ENCODE data around the gene COBL.

COBL gene, protein sequence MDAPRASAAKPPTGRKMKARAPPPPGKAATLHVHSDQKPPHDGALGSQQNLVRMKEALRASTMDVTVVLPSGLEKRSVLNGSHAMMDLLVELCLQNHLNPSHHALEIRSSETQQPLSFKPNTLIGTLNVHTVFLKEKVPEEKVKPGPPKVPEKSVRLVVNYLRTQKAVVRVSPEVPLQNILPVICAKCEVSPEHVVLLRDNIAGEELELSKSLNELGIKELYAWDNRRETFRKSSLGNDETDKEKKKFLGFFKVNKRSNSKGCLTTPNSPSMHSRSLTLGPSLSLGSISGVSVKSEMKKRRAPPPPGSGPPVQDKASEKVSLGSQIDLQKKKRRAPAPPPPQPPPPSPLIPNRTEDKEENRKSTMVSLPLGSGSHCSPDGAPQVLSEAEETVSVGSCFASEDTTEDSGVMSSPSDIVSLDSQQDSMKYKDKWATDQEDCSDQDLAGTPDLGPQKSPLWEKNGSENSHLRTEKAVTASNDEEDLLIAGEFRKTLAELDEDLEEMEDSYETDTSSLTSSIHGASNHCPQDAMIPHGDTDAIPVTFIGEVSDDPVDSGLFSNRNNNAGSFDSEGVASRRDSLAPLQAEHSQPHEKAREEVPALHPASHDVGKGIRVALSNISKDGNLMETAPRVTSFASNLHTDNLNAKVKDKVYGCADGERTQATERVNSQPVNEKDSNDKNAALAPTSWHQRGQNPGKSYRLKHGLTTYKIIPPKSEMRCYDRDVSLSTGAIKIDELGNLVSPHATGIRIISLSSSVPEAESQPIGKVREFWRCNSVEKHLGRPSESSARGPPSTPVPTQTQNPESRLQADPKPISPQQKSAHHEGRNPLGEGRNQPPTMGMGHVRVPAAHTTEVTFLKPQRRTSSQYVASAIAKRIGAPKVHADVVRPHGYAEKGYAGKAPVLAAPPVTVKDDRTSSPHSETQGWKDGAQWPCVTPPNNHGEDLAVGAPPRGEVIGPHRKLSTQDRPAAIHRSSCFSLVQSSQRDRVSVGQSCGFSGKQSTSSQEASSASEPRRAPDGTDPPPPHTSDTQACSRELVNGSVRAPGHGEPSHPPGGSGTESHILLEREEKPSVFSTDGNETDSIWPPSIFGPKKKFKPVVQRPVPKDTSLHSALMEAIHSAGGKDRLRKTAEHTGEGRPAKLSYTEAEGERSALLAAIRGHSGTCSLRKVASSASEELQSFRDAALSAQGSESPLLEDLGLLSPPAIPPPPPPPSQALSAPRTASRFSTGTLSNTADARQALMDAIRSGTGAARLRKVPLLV

DNA sequence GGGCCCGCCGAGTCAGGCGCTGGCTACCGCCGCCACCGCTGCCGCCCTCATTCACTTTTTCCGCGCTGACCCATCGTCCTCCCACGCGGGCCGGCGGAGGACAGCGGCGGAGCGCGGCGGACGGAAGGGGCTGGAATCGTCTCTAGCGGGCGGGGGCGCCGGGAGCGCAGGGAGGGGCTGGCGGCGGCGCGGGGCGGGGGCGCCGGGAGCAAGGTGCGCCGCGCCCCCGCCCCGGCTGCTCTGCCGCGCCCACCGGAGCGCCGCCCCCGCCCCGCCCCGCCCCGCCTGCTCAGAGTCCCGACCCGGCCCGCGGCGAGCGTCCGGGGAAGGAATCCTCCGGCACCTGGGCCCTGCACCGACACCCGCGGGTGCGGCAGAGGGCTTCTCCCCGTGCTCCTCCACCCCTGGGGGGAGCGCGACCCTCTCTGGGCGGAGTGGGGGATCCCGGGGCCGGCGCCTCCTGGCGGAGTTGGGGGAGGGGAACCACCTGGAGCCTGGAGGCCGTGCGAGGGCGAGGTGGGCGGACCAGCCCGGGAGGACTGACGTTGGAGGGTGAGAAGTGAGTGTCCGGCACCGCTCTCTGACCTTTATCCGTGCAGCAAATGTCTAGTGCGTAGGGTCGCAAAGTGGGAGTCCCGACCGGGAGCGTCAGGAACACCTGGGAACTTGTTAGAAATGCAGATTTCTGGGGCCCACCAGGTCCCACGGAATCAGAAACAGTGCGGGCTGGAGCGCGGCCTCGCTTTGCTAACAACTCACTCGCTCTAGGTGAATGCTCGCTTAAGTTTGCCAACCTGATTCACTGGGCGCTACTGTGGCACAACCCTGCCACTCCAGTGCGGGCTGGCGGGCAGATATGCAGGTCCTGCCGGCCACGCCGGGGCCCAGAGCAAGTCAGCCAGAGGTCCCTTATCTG, at the start of gene COBL:
COBL (minus strand) TSS at position 144 of the 916 bp plus-strand sequence. CDS start 176 bp downstream, outside the sequence.
- no peak for DNase-seq

DNA sequence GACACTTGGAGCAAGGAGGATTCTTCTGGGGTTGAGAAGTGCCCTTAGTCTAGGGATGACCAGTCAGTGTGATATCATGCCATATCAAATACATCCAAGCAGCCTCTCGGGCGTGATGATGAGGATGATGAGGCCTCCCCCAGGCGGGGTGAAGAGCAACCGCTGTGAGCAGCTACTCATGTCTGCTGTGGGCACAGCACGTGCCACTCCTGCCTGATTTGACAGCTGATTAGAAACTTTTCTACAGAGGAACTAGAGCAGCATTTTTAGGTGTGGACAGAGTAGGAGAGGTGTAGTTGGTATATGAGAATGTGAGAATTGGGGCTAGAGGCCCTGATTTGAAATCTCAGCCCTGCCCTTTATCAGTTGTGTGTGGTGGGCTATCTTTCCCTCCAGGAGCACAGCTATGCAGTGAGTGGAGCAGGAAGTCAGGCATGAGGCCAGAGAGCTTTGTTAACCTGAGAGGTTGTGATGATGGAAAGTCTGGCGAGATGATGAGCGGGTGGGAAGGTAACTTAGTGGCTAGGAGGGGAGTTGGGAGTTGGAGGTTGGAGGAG, 49.6 kb upstream of the COBL start:
- no peak for DNase-seq

DNA sequence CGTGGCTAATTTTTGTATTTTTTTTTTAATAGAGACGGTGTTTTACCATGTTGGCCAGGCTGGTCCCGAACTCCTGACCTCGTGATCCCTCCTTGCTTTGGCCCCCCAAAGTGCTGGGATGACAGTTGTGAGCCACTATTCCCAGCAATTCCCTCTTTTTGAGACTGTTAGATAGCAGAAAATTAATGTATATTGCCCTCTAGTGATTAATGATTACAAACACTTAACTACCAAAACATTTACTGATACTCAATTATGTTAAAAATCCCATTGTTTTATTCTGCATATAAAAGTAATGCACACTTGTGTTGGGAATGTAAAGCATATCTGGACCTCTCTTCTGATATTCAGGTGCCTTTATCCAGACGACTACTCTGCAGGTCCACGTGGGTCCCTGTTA, 41.2 kb upstream of the COBL start:
- no peak for DNase-seq

DNA sequence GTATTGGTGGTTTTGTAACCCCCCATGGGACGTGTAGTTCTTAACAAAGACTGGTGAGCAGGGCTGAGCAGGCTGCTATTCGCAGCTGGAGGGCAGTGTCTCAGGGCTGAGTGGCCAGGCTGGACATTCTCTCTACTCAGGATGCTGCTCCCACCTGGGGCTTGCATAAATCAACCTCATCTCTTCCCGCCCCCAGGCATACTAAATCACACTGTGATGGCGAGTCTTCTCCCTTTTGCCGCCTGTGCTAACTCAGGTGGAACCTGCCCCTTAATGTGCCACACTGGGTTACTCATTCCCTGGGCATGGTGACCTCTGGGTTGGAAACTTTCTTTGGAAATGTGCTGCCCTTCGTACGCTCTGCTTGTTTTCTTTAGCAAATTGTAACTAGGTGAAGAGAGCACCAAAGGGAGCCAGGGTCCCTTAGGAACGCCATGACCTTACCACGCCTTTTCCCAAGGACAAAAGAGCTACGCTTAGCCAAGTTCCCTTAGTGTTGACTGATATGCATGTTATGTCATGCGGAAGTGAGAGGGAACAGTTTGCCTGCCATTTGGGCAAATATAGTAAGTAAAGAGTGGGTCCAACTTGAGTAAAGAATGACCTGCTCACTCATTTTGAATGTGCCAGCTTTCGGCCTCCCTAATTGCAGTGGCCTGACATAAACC, 40.4 kb upstream of the COBL start:
- DNase-seq, result no peak

DNA sequence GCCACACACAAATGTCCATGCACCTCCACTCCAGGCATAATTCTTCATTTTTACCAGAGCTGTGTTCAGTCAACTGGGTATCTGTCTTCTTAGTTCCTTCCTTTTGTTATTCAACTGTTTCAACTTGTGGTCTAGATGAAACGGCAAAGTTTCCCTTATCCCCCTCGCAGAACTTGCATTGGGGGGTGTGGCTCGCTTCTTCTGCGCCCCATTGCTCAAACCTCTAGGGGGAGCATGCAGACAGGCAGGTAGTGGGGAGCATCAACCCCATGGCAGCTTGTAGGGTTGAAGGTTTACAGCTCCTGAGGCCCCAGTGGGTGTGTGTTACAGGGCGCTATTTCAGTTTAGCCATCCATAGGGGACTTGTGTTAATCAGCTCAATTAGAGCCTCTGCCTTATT, 38.3 kb upstream of the COBL start:
- DNase-seq, result no peak

DNA sequence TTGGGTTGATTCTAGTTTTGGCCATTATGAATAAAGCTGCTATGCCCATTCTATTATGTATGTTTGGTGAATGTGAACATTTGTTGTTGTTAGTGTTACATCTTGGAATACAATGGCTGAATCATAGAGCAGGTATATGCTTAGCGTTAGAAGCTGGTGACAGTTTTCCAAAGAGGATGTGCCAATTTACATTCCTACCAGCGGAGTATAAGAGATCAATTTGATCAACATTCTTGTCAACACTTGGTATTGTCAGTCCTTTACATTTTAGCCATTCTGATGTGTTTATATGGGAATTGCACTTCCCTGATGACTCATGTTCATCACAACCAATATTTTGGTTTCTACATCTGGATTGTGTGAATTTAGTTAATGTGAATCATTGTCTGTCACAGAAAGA, 37.8 kb upstream of the COBL start:
- no peak for DNase-seq

DNA sequence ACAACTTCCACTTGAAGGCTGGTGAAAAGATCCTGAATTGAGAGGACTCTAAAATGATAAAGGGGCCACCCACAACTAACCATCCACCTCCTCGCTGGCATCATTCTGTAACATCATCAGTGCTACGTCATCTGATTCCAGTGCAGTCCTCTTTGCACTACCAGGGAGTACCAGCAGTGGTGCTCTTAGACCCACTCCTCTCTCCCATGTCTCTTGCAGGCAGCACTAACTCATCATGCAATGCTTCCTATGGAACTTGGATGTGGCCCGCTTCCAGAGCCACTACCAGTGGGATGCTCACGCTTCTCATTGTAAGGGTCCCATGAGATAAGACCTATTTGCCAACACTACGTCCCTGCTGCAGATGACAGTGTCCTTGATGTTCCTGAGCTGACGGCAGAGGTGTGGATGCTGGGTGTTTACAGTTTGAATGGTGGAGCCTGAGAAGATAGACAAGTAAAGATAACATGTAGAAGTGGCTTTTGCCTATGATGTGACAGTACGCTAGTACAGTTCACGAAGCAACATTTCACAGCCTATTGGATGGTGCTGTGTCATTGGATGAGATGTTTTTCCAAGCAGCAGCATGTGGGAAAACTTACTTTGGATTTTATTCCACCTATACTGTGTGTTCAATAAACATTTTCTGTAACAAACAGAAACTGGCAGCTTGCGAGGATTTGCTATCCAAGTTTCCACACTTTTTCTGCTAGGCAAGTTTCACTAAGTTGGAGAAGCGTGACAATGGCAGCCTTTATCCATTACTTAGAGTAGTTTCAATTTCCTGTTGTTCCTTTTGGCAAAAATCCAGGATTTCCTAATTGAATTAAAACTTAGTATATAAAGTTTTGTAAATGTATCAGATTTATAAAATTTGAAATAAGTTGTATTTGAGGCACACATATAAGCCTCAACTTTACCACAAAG, 35.8 kb upstream of the COBL start:
- no peak for DNase-seq

DNA sequence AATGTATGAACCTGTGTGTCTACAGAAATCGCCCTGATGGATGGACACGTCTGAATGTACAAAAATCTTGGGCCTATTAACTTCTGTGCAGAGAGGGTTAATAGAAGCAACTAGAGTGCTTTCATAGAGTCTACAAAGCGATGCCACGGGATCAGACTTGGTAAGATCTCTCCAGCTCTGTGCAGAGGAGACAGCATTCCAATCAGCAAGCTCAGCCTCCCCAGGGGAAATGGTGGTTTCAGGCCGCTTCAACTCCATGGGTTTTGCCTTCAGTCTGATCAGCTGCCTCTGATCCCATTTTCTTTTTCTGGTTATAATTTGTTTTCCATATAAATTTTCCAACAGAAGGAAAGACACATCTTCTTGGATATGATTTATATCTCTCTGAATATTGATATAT, 35.1 kb upstream of the COBL start:
- no peak for DNase-seq

DNA sequence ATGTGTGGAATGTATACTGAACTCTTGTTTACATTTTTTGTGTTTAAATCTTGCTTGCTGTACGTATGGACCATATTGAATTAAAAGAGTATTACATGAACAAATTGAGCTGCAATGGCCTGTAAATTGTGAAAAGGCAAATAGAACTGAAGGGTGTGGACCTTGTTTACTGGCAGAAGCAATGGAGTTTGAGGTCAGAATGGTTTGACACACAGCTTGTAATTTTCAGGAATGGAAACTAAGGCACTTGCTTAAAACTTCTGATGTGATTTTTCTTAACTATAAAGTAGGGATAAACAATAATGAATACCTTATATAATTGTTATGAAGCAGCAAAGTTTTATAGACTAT, 33.9 kb upstream of the COBL start:
- no peak for DNase-seq

DNA sequence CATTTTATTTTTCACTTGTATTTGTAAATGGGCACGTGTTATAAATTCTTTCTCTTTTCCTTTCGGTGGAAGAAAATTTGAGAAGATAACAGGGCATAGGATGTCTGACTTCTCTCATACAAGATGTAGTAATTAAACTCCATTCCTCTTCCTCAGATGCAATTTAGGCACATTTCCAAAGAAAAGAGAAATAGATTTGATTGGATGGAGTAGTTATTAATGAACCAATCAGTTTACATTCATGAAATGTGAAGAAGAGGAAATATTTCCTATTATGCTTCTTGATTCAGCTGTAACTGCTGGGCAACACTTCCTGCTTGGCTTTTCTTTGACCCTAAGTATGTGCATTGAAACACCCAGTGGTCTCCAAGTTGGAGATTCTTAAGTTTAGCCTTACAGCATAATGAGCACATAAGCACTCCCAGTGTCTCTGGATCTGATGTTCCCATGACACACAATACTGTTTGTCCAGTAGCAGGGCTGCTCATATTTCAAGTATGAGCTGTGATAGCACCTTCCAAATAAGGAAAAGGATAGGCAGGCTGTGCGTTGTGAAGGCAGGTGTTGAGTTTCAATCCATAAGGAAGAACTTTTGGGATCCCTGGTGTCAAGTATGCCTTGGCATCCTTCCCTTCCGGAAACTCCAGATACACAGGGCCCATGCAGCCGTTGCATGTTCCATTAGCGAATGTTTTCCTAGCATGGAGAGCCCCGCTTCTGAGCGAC, 33.4 kb upstream of the COBL start:
- no peak for DNase-seq

DNA sequence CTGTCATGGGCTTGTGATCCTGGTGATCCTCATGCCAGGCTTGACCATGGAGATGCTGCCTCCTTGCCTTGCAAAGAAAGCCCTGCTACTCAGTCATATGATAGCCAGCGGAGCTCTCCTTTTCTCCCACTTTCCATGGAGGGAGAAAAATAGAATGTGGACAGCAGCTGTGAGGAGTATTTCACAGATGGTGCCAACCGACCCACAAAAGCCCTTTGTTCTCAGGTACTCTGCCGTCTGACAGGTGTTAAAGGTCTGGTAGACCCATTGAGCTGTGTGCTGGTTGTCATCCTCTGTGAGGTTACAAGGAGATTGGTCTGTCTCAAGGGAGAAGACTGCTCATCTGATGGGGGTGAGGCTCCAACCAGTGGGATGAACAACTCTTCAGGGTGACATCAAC, 29.5 kb upstream of the COBL start:
- no peak for DNase-seq

DNA sequence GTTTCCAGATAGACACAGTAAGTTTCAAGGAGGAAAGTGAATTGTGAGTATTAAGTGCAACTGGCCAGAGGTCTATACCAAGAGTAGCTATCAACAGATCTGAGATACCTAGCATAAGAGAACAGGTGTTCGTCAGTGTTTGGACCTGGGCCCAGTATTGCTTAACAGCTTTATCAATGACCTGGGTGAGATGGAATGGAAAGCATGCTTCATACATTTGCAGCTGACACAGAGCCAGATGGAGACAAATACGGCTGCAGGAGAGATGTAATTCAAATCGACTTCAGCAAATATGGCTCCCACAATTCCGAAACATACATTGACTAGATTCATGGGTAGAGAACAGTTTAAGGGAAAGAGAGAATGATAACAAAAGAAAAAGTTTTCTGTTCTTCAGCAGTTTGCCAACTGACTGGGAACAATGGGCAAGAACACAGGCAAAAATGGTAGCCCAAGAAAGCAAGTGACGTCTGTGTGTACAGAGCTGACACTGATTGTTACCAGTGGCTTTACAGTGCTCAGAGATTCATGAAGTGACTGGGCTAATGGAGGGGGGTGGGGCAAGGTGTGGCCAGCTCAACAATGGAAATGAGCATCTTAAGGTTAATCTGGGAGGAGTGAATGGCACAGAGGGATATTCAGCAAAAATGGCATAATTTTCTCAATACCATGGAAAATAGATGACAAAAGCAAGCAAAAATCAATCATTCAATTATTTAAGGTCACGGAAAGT, 28.0 kb upstream of the COBL start:
- no peak for DNase-seq

DNA sequence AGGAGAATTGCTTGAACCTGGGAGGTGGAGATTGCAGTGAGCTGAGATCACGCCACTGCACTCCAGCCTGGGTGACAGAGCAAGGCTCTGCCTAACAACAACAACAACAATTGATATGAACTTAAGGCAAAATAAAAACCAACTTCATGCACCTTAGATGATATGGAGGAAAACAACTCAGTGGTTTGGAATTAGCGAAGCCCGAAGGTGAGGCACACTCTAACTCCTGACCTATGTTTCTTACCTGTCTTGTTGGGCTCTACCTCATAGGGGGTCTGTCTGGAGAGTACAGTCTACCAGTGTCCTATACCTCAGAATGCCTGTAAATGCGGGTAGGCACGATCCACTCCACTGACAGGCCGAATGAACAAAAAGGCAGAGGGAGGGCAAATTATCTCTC, 24.3 kb upstream of the COBL start:
- no peak for DNase-seq

DNA sequence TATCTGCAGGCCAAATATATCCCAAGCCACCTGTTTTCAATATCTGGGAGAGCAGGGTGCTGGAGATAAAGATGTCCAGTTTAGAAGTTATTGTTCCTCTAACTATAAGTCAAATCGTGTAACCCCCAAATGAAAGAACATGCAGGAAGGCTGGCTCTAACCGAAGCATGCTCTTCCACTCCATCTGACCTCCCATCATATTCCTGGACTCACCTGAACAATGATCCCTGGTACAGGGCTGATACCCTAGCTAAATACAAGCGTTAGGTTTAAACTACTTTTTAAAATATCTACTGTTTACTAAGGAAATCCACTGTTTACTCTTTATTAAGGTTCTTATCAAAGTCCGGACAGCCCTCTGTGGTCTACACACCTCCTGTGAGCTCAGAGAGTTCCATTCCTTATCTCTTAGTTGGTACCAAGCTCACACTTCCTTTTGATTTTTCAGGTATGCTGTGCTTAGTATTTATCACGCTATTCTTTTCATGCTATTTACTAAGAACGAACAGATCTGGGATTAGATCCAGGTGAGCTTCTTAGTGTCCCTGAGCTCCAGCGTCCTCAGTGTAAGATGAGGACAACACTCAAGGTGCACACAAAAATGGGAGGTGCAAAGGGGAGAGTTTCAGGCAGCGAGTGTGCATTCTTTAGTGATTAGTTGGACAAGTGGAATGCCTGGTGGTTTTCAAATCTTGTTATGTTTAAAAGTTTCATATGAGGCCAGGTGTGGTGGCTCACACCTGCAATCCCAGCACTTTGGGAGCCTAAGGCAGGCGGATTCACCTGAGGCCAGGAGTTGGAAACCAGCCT, 23.6 kb upstream of the COBL start:
- DNase-seq, result no peak

DNA sequence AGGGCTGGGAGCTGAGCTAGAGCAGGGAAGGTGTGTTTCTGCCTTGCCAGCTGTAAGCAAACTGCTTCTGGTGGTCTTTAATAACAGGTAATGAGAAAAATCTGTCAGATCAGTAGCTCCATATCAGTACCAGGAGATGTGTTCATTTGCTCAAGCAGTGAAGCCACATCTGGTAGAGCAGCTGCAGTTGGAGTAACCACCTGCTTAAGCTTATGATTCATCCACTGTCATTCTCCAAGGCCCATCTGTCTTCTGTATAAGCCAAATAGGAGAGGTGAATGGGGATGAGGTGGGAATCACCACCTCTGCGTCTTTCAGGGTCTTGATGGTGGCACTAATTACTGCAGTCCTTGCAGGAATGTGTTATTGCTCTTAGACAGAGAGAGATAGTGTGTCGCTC, 18.4 kb upstream of the COBL start:
- DNase-seq, result no peak

DNA sequence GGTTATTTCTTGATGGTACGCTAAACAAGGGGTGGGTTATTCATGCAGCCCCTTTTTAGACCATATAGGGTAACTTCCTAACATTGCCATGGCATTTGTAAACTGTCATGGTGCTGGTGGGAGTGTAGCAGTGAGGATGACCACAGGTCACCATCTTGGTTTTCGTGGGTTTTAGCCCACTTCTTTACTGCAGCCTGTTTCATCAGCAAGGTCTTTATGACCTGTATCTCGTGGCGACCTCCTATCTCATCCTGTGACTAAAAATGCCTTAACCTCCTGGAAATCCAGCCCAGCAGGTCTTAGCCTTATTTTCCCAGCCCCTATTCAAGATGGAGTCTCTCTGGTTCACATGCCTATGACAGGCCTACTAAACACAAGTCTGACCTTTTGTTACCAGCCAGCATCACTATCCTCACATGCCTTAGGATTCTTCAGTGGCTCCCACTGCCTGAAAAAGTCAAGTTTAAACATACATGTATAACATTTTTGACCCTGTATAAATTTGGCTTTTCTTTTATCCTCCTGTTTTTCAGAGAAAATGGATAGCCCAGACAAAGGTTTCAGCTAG, 13.2 kb upstream of the COBL start:
- no peak for DNase-seq

DNA sequence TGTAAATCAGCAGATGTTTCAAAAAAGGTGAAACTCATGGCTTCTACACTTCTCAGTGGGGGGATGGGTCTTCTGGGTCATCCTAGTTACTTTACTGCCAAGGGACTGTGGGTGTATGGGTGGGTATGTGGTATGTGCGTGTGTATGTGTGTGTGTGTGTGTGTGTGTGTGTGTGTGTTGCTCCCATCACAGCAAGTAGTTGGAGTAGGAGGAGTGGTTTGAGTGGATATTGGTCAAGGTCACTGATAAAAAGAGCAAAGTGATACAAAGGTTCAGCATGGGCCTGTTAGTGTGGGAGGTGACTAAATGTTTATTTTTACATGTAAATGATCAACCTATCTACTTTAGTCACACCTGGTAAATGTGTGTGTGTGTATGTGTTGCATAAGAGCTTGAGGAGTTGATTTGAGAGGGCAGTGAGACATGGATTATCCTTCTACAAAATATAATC, 11.8 kb upstream of the COBL start:
- DNase-seq, result no peak
